ENCODE data around the gene BMP5. TPM values are rescaled to one million over a fixed set of nuclear protein-coding genes. Genes with fewer than 3 reads are reported as not detected.

Gene BMP5
- total RNA-seq, 1 experiment from 2014 or later: 0.48 TPM

- no TSS peak for BruUV-seq (replicated peaks)
- Mint-ChIP-seq H3K27me3 (ENCODE audit: insufficient read depth, unreplicated experiment) (no peaks in the 10 kb centered on the region), H3K4me1 (ENCODE audit: low read depth, unreplicated experiment) (no peaks in the 10 kb centered on the region), H3K36me3 (ENCODE audit: insufficient read depth, unreplicated experiment) (no peaks in the 10 kb centered on the region), H3K4me3 (ENCODE audit: unreplicated experiment) (no peak overlapping the region), H3K9me3 (ENCODE audit: unreplicated experiment) (no peaks in the 10 kb centered on the region), H3K27ac (ENCODE audit: unreplicated experiment) (no peak overlapping the region)
- POLR2A ChIA-PET: no interaction called here
- Histone ChIP-seq H3K4me3 (ENCODE audit: low read depth, low read length) (no peak overlapping the region), H3K36me3 (ENCODE audit: control insufficient read depth, insufficient read depth, low read length) (no peaks in the 10 kb centered on the region), H3K9me3 (no peaks in the 10 kb centered on the region), H3K27me3 (replicated peaks; ENCODE audit: control insufficient read depth, insufficient read depth, low read length) (no peaks in the 10 kb centered on the region), H3K4me1 (no peaks in the 10 kb centered on the region)
- DNase-seq: no peak
- intact Hi-C loops (cut with micrococcal nuclease; ENCODE audit: unreplicated experiment): no loop called here
- TF ChIP-seq CTCF (IDR thresholded peaks at IDR 0.05; ENCODE audit: insufficient read depth in 1 of 2, low read depth in 1 of 2, low read length in 1 of 2, severe bottlenecking in 1 of 2, unreplicated experiment in 1 of 2): no peak
- CTCF ChIA-PET: no interaction called here
These were observed 90.1 kb downstream of the BMP5 start for GRCh38 chr6:55785273-55785672.

- no peak for TF ChIP-seq CTCF (IDR thresholded peaks at IDR 0.05; ENCODE audit: insufficient read depth in 1 of 2, low read depth in 1 of 2, low read length in 1 of 2, severe bottlenecking in 1 of 2, unreplicated experiment in 1 of 2)
- peaks cover 2% of the 10 kb centered on the region for H3K27me3 Mint-ChIP-seq (ENCODE audit: insufficient read depth, unreplicated experiment)
- Histone ChIP-seq H3K9me3 (no peaks in the 10 kb centered on the region), H3K36me3 (ENCODE audit: control insufficient read depth, insufficient read depth, low read length) (no peaks in the 10 kb centered on the region), H3K4me3 (ENCODE audit: low read depth, low read length) (no peak overlapping the region), H3K27me3 (replicated peaks; ENCODE audit: control insufficient read depth, insufficient read depth, low read length) (no peaks in the 10 kb centered on the region), H3K4me1 (no peaks in the 10 kb centered on the region)
- H3K4me3 Mint-ChIP-seq (ENCODE audit: unreplicated experiment): no peak overlapping the region
- no TSS peak for BruUV-seq (replicated peaks)
- H3K4me1 Mint-ChIP-seq (ENCODE audit: low read depth, unreplicated experiment): no peaks in the 10 kb centered on the region
- no peaks in the 10 kb centered on the region for H3K9me3 Mint-ChIP-seq (ENCODE audit: unreplicated experiment)
- intact Hi-C loops (cut with micrococcal nuclease; ENCODE audit: unreplicated experiment): no loop called here
- no peak overlapping the region for H3K27ac Mint-ChIP-seq (ENCODE audit: unreplicated experiment)
- ChIA-PET CTCF (no interaction called here), POLR2A (no interaction called here)
- H3K36me3 Mint-ChIP-seq (ENCODE audit: insufficient read depth, unreplicated experiment): no peaks in the 10 kb centered on the region
- DNase-seq: no peak
These were observed 93.1 kb downstream of the BMP5 start for GRCh38 chr6:55782275-55782674.

GRCh38 chr6:55778705-55779104 lies 96.7 kb downstream of the BMP5 start:
- CTCF ChIA-PET: no interaction called here
- intact Hi-C loops (cut with micrococcal nuclease; ENCODE audit: unreplicated experiment): no loop called here
- Histone ChIP-seq H3K27me3 (replicated peaks; ENCODE audit: control insufficient read depth, insufficient read depth, low read length) (no peaks in the 10 kb centered on the region), H3K4me1 (no peaks in the 10 kb centered on the region), H3K36me3 (ENCODE audit: control insufficient read depth, insufficient read depth, low read length) (no peaks in the 10 kb centered on the region), H3K9me3 (no peaks in the 10 kb centered on the region), H3K4me3 (ENCODE audit: low read depth, low read length) (no peak overlapping the region)
- no peak for DNase-seq
- no peaks in the 10 kb centered on the region for H3K9me3 Mint-ChIP-seq (ENCODE audit: unreplicated experiment)
- H3K36me3 Mint-ChIP-seq (ENCODE audit: insufficient read depth, unreplicated experiment): no peaks in the 10 kb centered on the region
- POLR2A ChIA-PET: no interaction called here
- peaks cover 2% of the 10 kb centered on the region for H3K27me3 Mint-ChIP-seq (ENCODE audit: insufficient read depth, unreplicated experiment)
- no peaks in the 10 kb centered on the region for H3K4me1 Mint-ChIP-seq (ENCODE audit: low read depth, unreplicated experiment)
- BruUV-seq (replicated peaks): no TSS peak
- H3K27ac Mint-ChIP-seq (ENCODE audit: unreplicated experiment): no peak overlapping the region
- TF ChIP-seq CTCF (IDR thresholded peaks at IDR 0.05; ENCODE audit: insufficient read depth in 1 of 2, low read depth in 1 of 2, low read length in 1 of 2, severe bottlenecking in 1 of 2, unreplicated experiment in 1 of 2): no peak
- no peak overlapping the region for H3K4me3 Mint-ChIP-seq (ENCODE audit: unreplicated experiment)
